Lung (tissue), 12 donors: ENCODE data around the gene WNT9B. TPM values are rescaled to one million over a fixed set of nuclear protein-coding genes. Genes with fewer than 3 reads are reported as not detected.

Experiments used
- ATAC-seq: fragments of 200-7000 bp; cut with Tn5 transposase; one replicate; pipeline ENCODE4 v1.9.1; 2020; ENCODE audit warnings: moderate number of reproducible peaks; ENCODE audit not compliant: insufficient read depth, low FRiP score
- DNase-seq, 3 donors: peaks; one replicate each; pipeline ENCODE4 v3.0.0-alpha.2; 2013 to 2017
- H3K27ac ChIP-seq, 2 donors: one replicate each; pipeline ENCODE4 v1.5.1; 2013; ENCODE audit warnings: mild to moderate bottlenecking in 2 of 2, moderate library complexity in 2 of 2, control low read depth in 1 of 2, inconsistent platforms in 1 of 2, low read depth in 1 of 2, low read length in 1 of 2
- H3K27me3 ChIP-seq, 3 donors: one replicate each; pipeline ENCODE4 v1.5.1; 2013; ENCODE audit warnings: low read length in 2 of 3; ENCODE audit not compliant: control insufficient read depth in 3 of 3, insufficient read depth in 3 of 3
- H3K36me3 ChIP-seq, 4 donors: one replicate each; pipeline ENCODE4 v1.5.1; 2013; ENCODE audit warnings: low read length in 4 of 4, mild to moderate bottlenecking in 1 of 4, moderate library complexity in 1 of 4; ENCODE audit not compliant: control insufficient read depth in 4 of 4, insufficient read depth in 4 of 4
- H3K4me1 ChIP-seq, 5 donors: one replicate each; pipeline ENCODE4 v1.5.1; 2013; ENCODE audit warnings: low read length in 5 of 5, mild to moderate bottlenecking in 2 of 5, moderate library complexity in 1 of 5; ENCODE audit not compliant: control insufficient read depth in 5 of 5, insufficient read depth in 5 of 5
- H3K4me3 ChIP-seq: one replicate; pipeline ENCODE4 v1.5.1; 2013; ENCODE audit warnings: mild to moderate bottlenecking, control low read depth, moderate library complexity
- H3K9ac ChIP-seq, 2 donors: one replicate each; pipeline ENCODE4 v1.5.1; 2013; ENCODE audit warnings: low read length in 2 of 2, control low read depth in 1 of 2; ENCODE audit not compliant: insufficient read depth in 1 of 2
- H3K9me3 ChIP-seq, 4 donors: one replicate each; pipeline ENCODE4 v1.5.1; 2013; ENCODE audit warnings: low read length in 3 of 4, mild to moderate bottlenecking in 1 of 4, moderate library complexity in 1 of 4; ENCODE audit not compliant: control insufficient read depth in 4 of 4, insufficient read depth in 3 of 4
- CTCF ChIP-seq: IDR thresholded peaks from 2 replicates; pipeline ENCODE4 v1.5.1; 2012; ENCODE audit warnings: mild to moderate bottlenecking; ENCODE audit errors: control extremely low read depth, extremely low read depth
- WGBS, 2 donors: extraction: QIAGEN DNeasy Blood & Tissue Kit; methylation state at CpG; one replicate each; pipeline ENCODE4 v1.1.7; 2013; 5-methylcytosine and 5-hydroxymethylcytosine counted together
- polyA plus RNA-seq, 2 donors: library from polyadenylated mRNA; stranded (reverse); fragments of 200-250 nt; gene quantifications; one replicate each; pipeline ENCODE4 v1.2.1, GENCODE V29; 2013
- total RNA-seq, 2 donors: library from RNA; depleted of rRNA in 1 of 2; stranded (reverse); fragments of >200 nt in 1 of 2; gene quantifications; one replicate each; pipeline ENCODE4 v1.2.1, GENCODE V29; 2014 to 2021
- donor health status: control.
- donor health status: control.
- donor health status: Bipolar disorder and iron deficiency.
- donor health status: healthy.
- donor health status: DM: yes; HTN: yes; CAD: no.

Gene WNT9B
- total and polyA plus RNA-seq, 4 donors, result 0.11 to 0.33 (median 0.17) TPM

GRCh38 chr17:46873941-46874645 is 22.7 kb downstream of the WNT9B start:
- TF ChIP-seq CTCF, result no peak
- ATAC-seq (no peak), DNase-seq (no peak)
- H3K4me3 ChIP-seq, result no peak overlapping the region
- 83 to 88% methylated on average over 7 of the region's 7 CpGs for WGBS, 2 donors
- no peaks in the 10 kb centered on the region for H3K36me3 ChIP-seq
- no peaks in the 10 kb centered on the region for H3K27me3 ChIP-seq
- H3K9ac ChIP-seq, result no peak overlapping the region
- H3K4me1 ChIP-seq, result peaks cover 0 to 8% (median 0%) of the 10 kb centered on the region in 5 donors
- H3K27ac ChIP-seq, result no peak overlapping the region
- peaks cover 0 to 2% (median 0%) of the 10 kb centered on the region in 4 donors for H3K9me3 ChIP-seq

GRCh38 chr17:46874906-46875305 is 23.5 kb downstream of the WNT9B start:
- H3K27ac ChIP-seq, result no peak overlapping the region
- no peaks in the 10 kb centered on the region for H3K36me3 ChIP-seq
- ATAC-seq (no peak), DNase-seq (no peak)
- peaks cover 0 to 2% (median 0%) of the 10 kb centered on the region in 4 donors for H3K9me3 ChIP-seq
- H3K27me3 ChIP-seq, result no peaks in the 10 kb centered on the region
- H3K4me1 ChIP-seq, result peaks cover 0 to 8% (median 0%) of the 10 kb centered on the region in 5 donors
- H3K4me3 ChIP-seq, result no peak overlapping the region
- TF ChIP-seq CTCF, result no peak
- WGBS, 2 donors, result 85 to 88% methylated on average over 16 of the region's 16 CpGs
- no peak overlapping the region for H3K9ac ChIP-seq

- DNase-seq, result no peak
- WGBS, 2 donors, result 88 to 95% methylated on average over 13 of the region's 13 CpGs
Measured at GRCh38 chr17:46875849-46876352, 24.5 kb downstream of the WNT9B start.

More at GRCh38 chr17:46875849-46876352, 24.5 kb downstream of the WNT9B start:
- H3K4me1 ChIP-seq, result peaks cover 0 to 5% (median 0%) of the 10 kb centered on the region in 5 donors
- H3K9me3 ChIP-seq, result peaks cover 0 to 2% (median 0%) of the 10 kb centered on the region in 4 donors
- TF ChIP-seq CTCF, result no peak
- no peaks in the 10 kb centered on the region for H3K27me3 ChIP-seq
- no peak overlapping the region for H3K9ac ChIP-seq
- ATAC-seq, result no peak
- no peaks in the 10 kb centered on the region for H3K36me3 ChIP-seq
- no peak overlapping the region for H3K4me3 ChIP-seq
- H3K27ac ChIP-seq, result no peak overlapping the region
